Prostate gland (tissue), 2 donors: Measurements from ENCODE around the gene HIBADH. TPM values are rescaled to one million over a fixed set of nuclear protein-coding genes. Genes with fewer than 3 reads are reported as not detected.
"Not testable (repeated sequence)": the region's sequence is repeated elsewhere in the genome, so short reads cannot be mapped to it uniquely, and the experiment has no call there.

ENCODE experiments used
- DNase-seq: peaks from one replicate; pipeline ENCODE4 v3.0.0-alpha.2; 2019; ENCODE audit warnings: low spot score
- H3K27ac ChIP-seq, 2 donors: fragments of 200-600 bp; sonication (generic); 2 replicates each; pipeline ENCODE4 v1.5.1; 2017 to 2019
- H3K27me3 ChIP-seq: fragments of 200-600 bp; sonication (generic); replicated peaks from 2 replicates; pipeline ENCODE4 v1.5.1; 2019; ENCODE audit not compliant: insufficient read depth
- H3K36me3 ChIP-seq, 2 donors: fragments of 200-600 bp; sonication (generic); 1 replicate in 1 of 2; 2 replicates in 1 of 2; pipeline versions ENCODE4 v1.5.1 to v1.8.1; 2017 to 2019
- H3K4me1 ChIP-seq: fragments of 200-600 bp; sonication (generic); replicated peaks from 2 replicates; pipeline ENCODE4 v1.5.1; 2019
- H3K4me3 ChIP-seq, 2 donors: fragments of 200-600 bp; sonication (generic); 2 replicates each; pipeline ENCODE4 v1.5.1; 2017 to 2019
- H3K9me3 ChIP-seq: fragments of 200-600 bp; sonication (generic); 2 replicates; pipeline ENCODE4 v1.5.1; 2017
- POLR2A ChIP-seq: fragments of 450-650 bp; IDR thresholded peaks from one replicate; pipeline ENCODE4 v1.6.1; 2016; ENCODE audit warnings: antibody characterized with exemption, mild to moderate bottlenecking
- POLR2AphosphoS5 ChIP-seq: sonication (generic); formaldehyde crosslinking; IDR thresholded peaks from one replicate; pipeline ENCODE4 v1.6.1; 2017; ENCODE audit warnings: antibody characterized with exemption
- WGBS: methylation state at CpG from one replicate; pipeline ENCODE4 v1.1.5; 2018; 5-methylcytosine and 5-hydroxymethylcytosine counted together
- intact Hi-C: fragments of 100-400 bp; cut with DNase I; formaldehyde crosslinking; loops from one replicate; pipeline ENCODE4 v1.14.2; 2022
- total RNA-seq, 2 donors: library from RNA; depleted of rRNA; stranded (reverse); fragments of >200 nt; gene quantifications; one replicate each; pipeline ENCODE4 v1.1.0, GENCODE V29; 2016
- TF ChIP-seq, protein P1 (sequence below), 4 experiments: fragments of 200-600 bp in 2 of 4; fragments of 450-650 bp in 2 of 4; sonication (generic) in 2 of 4; IDR thresholded peaks; 1 replicate in 3 of 4; 2 replicates in 1 of 4; pipeline ENCODE4 v1.5.1; 2016 to 2019; ENCODE audit warnings: antibody characterized with exemption in 4 of 4, mild to moderate bottlenecking in 2 of 4, moderate library complexity in 2 of 4

HIBADH gene
- total RNA-seq, 2 donors from 2014 or later: 78.2 to 80.5 TPM

DNA sequence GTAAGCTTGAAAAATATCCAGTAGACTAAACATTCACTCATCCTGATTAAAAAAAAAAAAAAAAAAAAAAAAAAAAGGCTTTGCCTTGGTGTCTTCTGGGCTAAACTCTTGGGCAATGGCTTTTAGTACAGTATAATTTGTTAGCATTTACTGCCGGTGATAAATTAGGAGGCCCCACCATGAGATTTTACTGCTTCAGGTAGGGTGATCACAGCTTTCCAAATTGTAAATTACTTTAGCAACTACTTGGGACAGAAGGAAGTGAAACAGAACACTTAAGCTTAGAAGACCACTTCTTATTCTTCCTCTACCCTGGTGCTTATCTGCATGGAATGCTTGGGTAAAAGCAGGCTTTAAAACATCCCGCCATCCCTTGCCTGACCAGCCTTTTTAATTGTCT is 152.1 kb downstream of the HIBADH start:
- Histone ChIP-seq H3K36me3 (no peaks in the 10 kb centered on the region), H3K4me3 (no peak overlapping the region), H3K27ac (no peak overlapping the region), H3K9me3 (no peaks in the 10 kb centered on the region), H3K4me1 (no peaks in the 10 kb centered on the region), H3K27me3 (no peaks in the 10 kb centered on the region)
- intact Hi-C loops: no loop called here
- no peak for DNase-seq
- TF ChIP-seq POLR2A (no peak), POLR2AphosphoS5 (no peak)
- TF ChIP-seq, protein P1, sequence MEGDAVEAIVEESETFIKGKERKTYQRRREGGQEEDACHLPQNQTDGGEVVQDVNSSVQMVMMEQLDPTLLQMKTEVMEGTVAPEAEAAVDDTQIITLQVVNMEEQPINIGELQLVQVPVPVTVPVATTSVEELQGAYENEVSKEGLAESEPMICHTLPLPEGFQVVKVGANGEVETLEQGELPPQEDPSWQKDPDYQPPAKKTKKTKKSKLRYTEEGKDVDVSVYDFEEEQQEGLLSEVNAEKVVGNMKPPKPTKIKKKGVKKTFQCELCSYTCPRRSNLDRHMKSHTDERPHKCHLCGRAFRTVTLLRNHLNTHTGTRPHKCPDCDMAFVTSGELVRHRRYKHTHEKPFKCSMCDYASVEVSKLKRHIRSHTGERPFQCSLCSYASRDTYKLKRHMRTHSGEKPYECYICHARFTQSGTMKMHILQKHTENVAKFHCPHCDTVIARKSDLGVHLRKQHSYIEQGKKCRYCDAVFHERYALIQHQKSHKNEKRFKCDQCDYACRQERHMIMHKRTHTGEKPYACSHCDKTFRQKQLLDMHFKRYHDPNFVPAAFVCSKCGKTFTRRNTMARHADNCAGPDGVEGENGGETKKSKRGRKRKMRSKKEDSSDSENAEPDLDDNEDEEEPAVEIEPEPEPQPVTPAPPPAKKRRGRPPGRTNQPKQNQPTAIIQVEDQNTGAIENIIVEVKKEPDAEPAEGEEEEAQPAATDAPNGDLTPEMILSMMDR (IDR thresholded peaks at IDR 0.05): no peak
- WGBS: 85% methylated on average over 2 of the region's 2 CpGs

DNA sequence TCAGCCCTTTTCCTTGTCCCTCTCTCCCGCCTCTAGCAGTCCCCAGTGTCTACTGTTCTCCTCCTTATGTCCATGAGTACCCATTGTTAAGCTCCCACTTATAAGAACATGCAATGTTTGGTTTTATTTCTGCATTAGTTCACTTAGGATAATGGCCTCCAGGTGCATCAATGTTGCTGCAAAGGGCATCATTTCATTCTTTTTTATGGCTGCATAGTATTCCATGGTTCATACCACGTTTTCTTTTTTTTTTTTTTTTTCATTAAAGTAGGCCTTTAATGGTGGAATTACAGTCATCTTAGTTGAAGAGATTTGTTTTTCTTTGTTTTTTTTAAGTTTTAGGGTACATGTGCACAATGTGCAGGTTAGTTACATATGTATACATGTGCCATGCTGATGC is 160.8 kb downstream of the HIBADH start:
- H3K9me3 ChIP-seq, H3K27me3 ChIP-seq, H3K36me3 ChIP-seq, H3K27ac ChIP-seq, intact Hi-C loops, DNase-seq, H3K4me3 ChIP-seq, H3K4me1 ChIP-seq: not testable (repeated sequence)
- WGBS: 98% methylated on average over 2 of the region's 2 CpGs

DNA sequence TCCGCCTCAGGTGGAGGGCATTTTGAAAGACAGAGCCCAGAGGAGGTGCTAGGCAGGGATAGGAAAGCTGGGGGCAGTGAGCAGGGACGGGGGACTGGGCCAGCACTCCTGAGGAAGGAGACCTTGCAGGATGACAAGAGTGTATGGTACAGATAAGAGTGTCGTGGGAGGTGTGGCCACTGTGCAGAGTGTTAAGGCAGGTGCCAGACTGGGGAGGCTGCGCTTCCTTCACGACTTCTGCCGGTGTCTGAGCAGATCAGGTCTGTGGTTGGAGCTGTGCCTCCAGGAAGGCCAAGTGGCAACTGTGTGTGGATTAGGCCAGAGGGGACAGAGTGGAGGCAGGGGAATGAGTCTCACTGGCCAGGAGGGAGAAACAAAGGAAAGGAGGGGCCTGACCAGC is 161.7 kb downstream of the HIBADH start:
- 89% methylated on average over 6 of the region's 6 CpGs for WGBS

DNA sequence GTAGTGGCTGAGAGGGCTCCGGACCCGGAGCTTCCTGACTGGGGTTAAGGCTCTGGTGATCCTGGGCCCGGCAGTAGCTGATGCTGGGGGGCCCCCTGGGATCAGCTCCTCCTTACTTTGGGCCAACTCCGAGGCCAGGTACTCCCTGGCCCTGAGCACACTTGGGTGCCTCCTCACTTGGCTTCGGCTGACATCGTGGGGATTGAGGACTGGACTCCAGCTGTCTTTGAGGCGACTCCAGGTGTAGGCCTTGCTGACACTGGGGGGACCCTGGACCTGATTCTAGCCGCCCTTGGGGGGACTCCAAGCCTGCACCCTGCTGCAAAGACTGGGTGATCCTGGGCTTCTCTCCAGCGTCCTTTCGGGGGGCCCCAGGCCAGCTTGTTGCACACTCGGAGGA is 170.5 kb downstream of the HIBADH start:
- WGBS: 97% methylated on average over 9 of the region's 11 CpGs
- intact Hi-C loops: no loop called here

More for the DNA sequence above, 161.7 kb downstream of the HIBADH start:
- Histone ChIP-seq H3K9me3 (no peaks in the 10 kb centered on the region), H3K27me3 (no peaks in the 10 kb centered on the region), H3K27ac (no peak overlapping the region), H3K4me3 (no peak overlapping the region), H3K36me3 (no peaks in the 10 kb centered on the region), H3K4me1 (no peaks in the 10 kb centered on the region)
- TF ChIP-seq POLR2AphosphoS5: no peak
- TF ChIP-seq, protein P1 (IDR thresholded peaks at IDR 0.05): no peak
- TF ChIP-seq POLR2A: no peak
- no peak for DNase-seq
- intact Hi-C loops: no loop called here

DNA sequence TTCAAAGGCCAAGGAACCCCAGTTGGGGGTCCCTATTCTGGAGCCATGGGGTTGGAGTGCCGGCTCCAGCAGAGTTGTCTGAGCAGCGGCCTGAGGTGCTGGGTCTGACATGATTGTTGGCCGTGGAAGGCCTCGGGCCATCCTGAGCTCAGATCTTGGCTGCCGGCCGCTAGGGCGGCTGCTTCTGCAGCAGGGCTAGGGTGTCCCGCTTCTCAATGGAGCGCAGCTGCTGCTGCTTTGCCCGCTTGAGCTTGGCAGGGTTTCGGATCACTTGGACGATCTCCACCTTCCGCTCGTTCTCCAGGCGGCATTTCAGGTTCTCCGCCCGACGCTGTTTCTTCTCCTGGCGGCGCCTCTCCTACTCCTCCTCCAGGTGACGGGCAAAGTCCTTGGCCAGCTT is 171.1 kb downstream of the HIBADH start:
- TF ChIP-seq POLR2AphosphoS5 (no peak), POLR2A (no peak)
- TF ChIP-seq, protein P1 (IDR thresholded peaks at IDR 0.05): no peak
- Histone ChIP-seq H3K36me3 (no peaks in the 10 kb centered on the region), H3K4me3 (no peak overlapping the region), H3K9me3 (no peaks in the 10 kb centered on the region), H3K27ac (no peak overlapping the region), H3K4me1 (no peaks in the 10 kb centered on the region), H3K27me3 (no peaks in the 10 kb centered on the region)
- 98% methylated on average over 21 of the region's 21 CpGs for WGBS
- intact Hi-C loops: no loop called here
- no peak for DNase-seq

More for the DNA sequence above, 170.5 kb downstream of the HIBADH start:
- Histone ChIP-seq H3K9me3 (no peaks in the 10 kb centered on the region), H3K4me3 (no peak overlapping the region), H3K27me3 (no peaks in the 10 kb centered on the region), H3K27ac (no peak overlapping the region), H3K36me3 (no peaks in the 10 kb centered on the region), H3K4me1 (no peaks in the 10 kb centered on the region)
- TF ChIP-seq, protein P1 (IDR thresholded peaks at IDR 0.05): no peak
- TF ChIP-seq POLR2AphosphoS5 (no peak), POLR2A (no peak)
- DNase-seq: no peak
